ENCODE results near the gene GDE1.

Gene GDE1

GRCh38 chr16:19481769-19482168 lies 40.1 kb downstream of the GDE1 start:
- FAIRE-seq (no peak), DNase-seq (ENCODE audit: insufficient read length, low spot score) (no peak)
- TF ChIP-seq SPI1 (IDR thresholded peaks at IDR 0.05; ENCODE audit: low read depth, low read length) (no peak), PAX5 (IDR thresholded peaks at IDR 0.05; ENCODE audit: insufficient read depth, low read length, severe bottlenecking) (no peak)

- DNase-seq (ENCODE audit: insufficient read length, low spot score) (no peak), FAIRE-seq (no peak)
- TF ChIP-seq TAF1 (IDR thresholded peaks at IDR 0.05; ENCODE audit: low read depth, low read length) (no peak), POU2F2 (IDR thresholded peaks at IDR 0.05; ENCODE audit: low read depth, low read length) (no peak), SPI1 (IDR thresholded peaks at IDR 0.05; ENCODE audit: low read depth, low read length) (no peak), POLR2A (IDR thresholded peaks at IDR 0.05; ENCODE audit: low read depth, low read length) (no peak), POLR2AphosphoS5 (IDR thresholded peaks at IDR 0.05; ENCODE audit: low read depth, low read length) (no peak), PAX5 (IDR thresholded peaks at IDR 0.05; ENCODE audit: insufficient read depth, low read length, severe bottlenecking) (no peak)
Observed at GRCh38 chr16:19481296-19481695, 40.6 kb downstream of the GDE1 start.

- no peak for TF ChIP-seq POU2F2 (IDR thresholded peaks at IDR 0.05; ENCODE audit: low read depth, low read length)
- TF ChIP-seq PAX5 (IDR thresholded peaks at IDR 0.05; ENCODE audit: insufficient read depth, low read length, severe bottlenecking): no peak
- no peak for TF ChIP-seq SPI1 (IDR thresholded peaks at IDR 0.05; ENCODE audit: low read depth, low read length)
- TF ChIP-seq POLR2A (IDR thresholded peaks at IDR 0.05; ENCODE audit: low read depth, low read length): no peak
- TF ChIP-seq POLR2AphosphoS5 (IDR thresholded peaks at IDR 0.05; ENCODE audit: low read depth, low read length): no peak
- TF ChIP-seq TAF1 (IDR thresholded peaks at IDR 0.05; ENCODE audit: low read depth, low read length): no peak
- no peak for DNase-seq (ENCODE audit: insufficient read length, low spot score)
- no peak for FAIRE-seq
Observed at GRCh38 chr16:19479302-19479721, 42.6 kb downstream of the GDE1 start.

GRCh38 chr16:19478505-19478904 lies 43.4 kb downstream of the GDE1 start:
- DNase-seq (ENCODE audit: insufficient read length, low spot score): no peak
- TF ChIP-seq SPI1 (IDR thresholded peaks at IDR 0.05; ENCODE audit: low read depth, low read length) (no peak), POLR2A (IDR thresholded peaks at IDR 0.05; ENCODE audit: low read depth, low read length) (no peak), TAF1 (IDR thresholded peaks at IDR 0.05; ENCODE audit: low read depth, low read length) (no peak), POU2F2 (IDR thresholded peaks at IDR 0.05; ENCODE audit: low read depth, low read length) (no peak), PAX5 (IDR thresholded peaks at IDR 0.05; ENCODE audit: insufficient read depth, low read length, severe bottlenecking) (no peak)
- FAIRE-seq: no peak

GRCh38 chr16:19474617-19475016 lies 47.3 kb downstream of the GDE1 start:
- FAIRE-seq (peak; percentile 13), DNase-seq (ENCODE audit: insufficient read length, low spot score) (no peak)
- TF ChIP-seq POU2F2 (IDR thresholded peaks at IDR 0.05; ENCODE audit: low read depth, low read length) (no peak), PAX5 (IDR thresholded peaks at IDR 0.05; ENCODE audit: insufficient read depth, low read length, severe bottlenecking) (no peak), POLR2AphosphoS5 (IDR thresholded peaks at IDR 0.05; ENCODE audit: low read depth, low read length) (no peak), SPI1 (IDR thresholded peaks at IDR 0.05; ENCODE audit: low read depth, low read length) (no peak)

DNA sequence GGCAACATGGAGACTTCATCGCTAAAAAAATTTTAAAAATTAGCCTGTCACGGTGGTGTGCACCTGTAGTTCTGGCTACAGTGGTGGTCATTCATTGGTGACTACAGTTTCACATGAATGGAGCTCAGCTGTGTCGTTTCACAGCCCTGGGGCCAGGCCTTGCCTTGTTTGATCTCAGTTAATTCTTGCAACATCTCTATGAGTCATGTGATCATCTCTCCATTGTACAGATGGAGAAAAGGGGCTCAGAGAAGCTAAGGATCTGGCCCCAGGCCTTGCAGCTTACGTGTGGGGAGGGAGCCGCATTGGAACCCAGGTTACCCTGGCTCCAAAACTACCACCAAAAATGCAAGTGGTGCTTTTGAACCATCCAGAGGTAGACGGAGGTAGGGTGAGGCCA lies 49.4 kb downstream of the GDE1 start:
- DNase-seq (ENCODE audit: insufficient read length, low spot score) (no peak), FAIRE-seq (no peak)
- TF ChIP-seq SPI1 (IDR thresholded peaks at IDR 0.05; ENCODE audit: low read depth, low read length) (no peak), POLR2AphosphoS5 (IDR thresholded peaks at IDR 0.05; ENCODE audit: low read depth, low read length) (no peak), POLR2A (IDR thresholded peaks at IDR 0.05; ENCODE audit: low read depth, low read length) (no peak), POU2F2 (IDR thresholded peaks at IDR 0.05; ENCODE audit: low read depth, low read length) (no peak), PAX5 (IDR thresholded peaks at IDR 0.05; ENCODE audit: insufficient read depth, low read length, severe bottlenecking) (no peak), TAF1 (IDR thresholded peaks at IDR 0.05; ENCODE audit: low read depth, low read length) (no peak)

DNA sequence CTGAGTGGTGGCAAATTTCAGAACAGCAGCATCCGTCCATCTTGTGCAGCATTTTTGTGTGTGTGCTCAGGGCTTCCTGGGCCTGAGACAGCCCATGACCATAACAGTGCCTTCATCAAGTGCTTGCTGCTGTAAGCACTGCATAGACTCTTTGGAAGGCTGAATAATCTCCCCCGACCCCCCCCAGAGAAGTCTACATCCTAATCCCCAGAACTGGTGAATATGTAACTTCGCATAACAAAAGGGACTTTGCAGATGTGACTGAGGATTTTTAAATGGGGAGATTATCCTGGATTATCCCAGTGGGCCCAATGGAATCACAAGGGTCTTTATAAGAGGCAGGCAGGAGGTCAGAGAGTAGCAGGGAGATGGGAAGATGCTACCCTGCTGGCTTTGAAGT lies 53.6 kb downstream of the GDE1 start:
- no peak for FAIRE-seq
- TF ChIP-seq POU2F2 (IDR thresholded peaks at IDR 0.05; ENCODE audit: low read depth, low read length) (no peak), POLR2AphosphoS5 (IDR thresholded peaks at IDR 0.05; ENCODE audit: low read depth, low read length) (no peak), SPI1 (IDR thresholded peaks at IDR 0.05; ENCODE audit: low read depth, low read length) (no peak), PAX5 (IDR thresholded peaks at IDR 0.05; ENCODE audit: insufficient read depth, low read length, severe bottlenecking) (no peak), POLR2A (IDR thresholded peaks at IDR 0.05; ENCODE audit: low read depth, low read length) (no peak), TAF1 (IDR thresholded peaks at IDR 0.05; ENCODE audit: low read depth, low read length) (no peak)
- DNase-seq (ENCODE audit: insufficient read length, low spot score): no peak

DNA sequence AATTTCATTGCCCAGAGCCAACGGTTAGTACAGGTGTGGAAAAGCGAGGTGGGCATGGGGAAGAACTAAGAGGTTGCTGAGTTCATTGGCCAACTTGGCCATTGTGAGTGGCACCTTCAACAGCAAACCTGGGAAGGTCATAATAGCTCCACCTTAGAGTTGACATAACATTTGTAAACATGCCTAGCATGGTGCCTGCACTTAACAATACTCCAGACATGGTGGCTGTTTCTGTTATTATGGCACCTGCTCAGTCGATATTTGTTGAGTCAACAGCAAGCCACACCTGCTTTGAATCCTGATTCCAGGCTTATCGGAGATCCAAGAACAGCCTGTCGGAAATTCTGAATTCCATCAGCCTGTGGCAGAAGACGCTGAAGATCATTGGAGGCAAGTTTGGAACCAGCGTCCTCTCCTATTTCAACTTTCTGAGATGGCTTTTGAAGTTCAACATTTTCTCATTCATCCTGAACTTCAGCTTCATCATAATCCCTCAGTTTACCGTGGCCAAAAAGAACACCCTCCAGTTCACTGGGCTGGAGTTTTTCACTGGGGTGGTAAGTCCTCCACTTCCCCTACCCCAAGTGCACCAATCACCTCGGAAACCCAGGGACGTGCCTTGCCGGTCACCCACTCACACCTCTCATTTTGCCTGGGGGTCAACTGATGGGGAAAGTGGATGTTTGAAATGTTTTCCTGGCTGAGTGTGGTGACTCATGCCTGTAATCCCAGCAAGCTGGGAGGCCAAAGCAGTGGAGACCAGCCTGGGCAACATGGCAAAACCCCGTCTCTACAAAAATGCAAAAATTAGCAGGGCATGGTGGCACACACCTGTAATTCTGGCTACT lies 58.2 kb downstream of the GDE1 start:
- TF ChIP-seq TAF1 (IDR thresholded peaks at IDR 0.05; ENCODE audit: low read depth, low read length) (no peak), SPI1 (IDR thresholded peaks at IDR 0.05; ENCODE audit: low read depth, low read length) (no peak), POLR2A (IDR thresholded peaks at IDR 0.05; ENCODE audit: low read depth, low read length) (no peak), POU2F2 (IDR thresholded peaks at IDR 0.05; ENCODE audit: low read depth, low read length) (no peak), PAX5 (IDR thresholded peaks at IDR 0.05; ENCODE audit: insufficient read depth, low read length, severe bottlenecking) (no peak), POLR2AphosphoS5 (IDR thresholded peaks at IDR 0.05; ENCODE audit: low read depth, low read length) (no peak)
- FAIRE-seq (no peak), DNase-seq (ENCODE audit: insufficient read length, low spot score) (no peak)

- TF ChIP-seq POLR2AphosphoS5 (IDR thresholded peaks at IDR 0.05; ENCODE audit: low read depth, low read length) (no peak), POU2F2 (IDR thresholded peaks at IDR 0.05; ENCODE audit: low read depth, low read length) (no peak), POLR2A (IDR thresholded peaks at IDR 0.05; ENCODE audit: low read depth, low read length) (no peak), PAX5 (IDR thresholded peaks at IDR 0.05; ENCODE audit: insufficient read depth, low read length, severe bottlenecking) (no peak), SPI1 (IDR thresholded peaks at IDR 0.05; ENCODE audit: low read depth, low read length) (no peak), TAF1 (IDR thresholded peaks at IDR 0.05; ENCODE audit: low read depth, low read length) (no peak)
- DNase-seq (ENCODE audit: insufficient read length, low spot score) (no peak), FAIRE-seq (no peak)
Observed at GRCh38 chr16:19460397-19460796, 61.5 kb downstream of the GDE1 start.

Data from GM12891 (cell line).